ENCODE measurements around the gene ITGA5.

- TF ChIP-seq, protein P1, sequence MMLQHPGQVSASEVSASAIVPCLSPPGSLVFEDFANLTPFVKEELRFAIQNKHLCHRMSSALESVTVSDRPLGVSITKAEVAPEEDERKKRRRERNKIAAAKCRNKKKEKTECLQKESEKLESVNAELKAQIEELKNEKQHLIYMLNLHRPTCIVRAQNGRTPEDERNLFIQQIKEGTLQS (IDR thresholded peaks at IDR 0.05), result no peak
- TF ChIP-seq CEBPB (IDR thresholded peaks at IDR 0.05; ENCODE audit: low read depth) (no peak), EZH2phosphoT487 (IDR thresholded peaks at IDR 0.05; ENCODE audit: borderline replicate concordance) (no peak), CTCF (IDR thresholded peaks at IDR 0.05 in 2 of 3, conservative IDR thresholded peaks at IDR 0.05 in 1 of 3; ENCODE audit: borderline replicate concordance in 1 of 3, insufficient read depth in 1 of 3, low read depth in 2 of 3, low read length in 2 of 3) (no peak), SRF (IDR thresholded peaks at IDR 0.05; ENCODE audit: low read depth) (no peak), SIN3A (IDR thresholded peaks at IDR 0.05; ENCODE audit: low read depth) (no peak), CBX3 (IDR thresholded peaks at IDR 0.05; ENCODE audit: low read depth) (no peak), TCF7L2 (IDR thresholded peaks at IDR 0.05; ENCODE audit: borderline replicate concordance, extremely low read depth, insufficient read depth, insufficient read length) (no peak), POLR2AphosphoS5 (IDR thresholded peaks at IDR 0.05; ENCODE audit: low read depth, low read length) (no peak), REST (IDR thresholded peaks at IDR 0.05; ENCODE audit: low read depth) (no peak), RAD21 (IDR thresholded peaks at IDR 0.05; ENCODE audit: low read depth) (no peak)
These were observed 33.7 kb downstream of the ITGA5 start for GRCh38 chr12:54385251-54385914.
